NCI-H146 (cell line): ENCODE measurements around the gene MAEA.

Experiments used
- DNase-seq: peaks from one replicate; lab custom pipeline; 2025; lab: John Stamatoyannopoulos, UW

MAEA gene

GRCh38 chr4:1300466-1301455 lies 11.1 kb downstream of the MAEA start:
- no peak for DNase-seq

DNA sequence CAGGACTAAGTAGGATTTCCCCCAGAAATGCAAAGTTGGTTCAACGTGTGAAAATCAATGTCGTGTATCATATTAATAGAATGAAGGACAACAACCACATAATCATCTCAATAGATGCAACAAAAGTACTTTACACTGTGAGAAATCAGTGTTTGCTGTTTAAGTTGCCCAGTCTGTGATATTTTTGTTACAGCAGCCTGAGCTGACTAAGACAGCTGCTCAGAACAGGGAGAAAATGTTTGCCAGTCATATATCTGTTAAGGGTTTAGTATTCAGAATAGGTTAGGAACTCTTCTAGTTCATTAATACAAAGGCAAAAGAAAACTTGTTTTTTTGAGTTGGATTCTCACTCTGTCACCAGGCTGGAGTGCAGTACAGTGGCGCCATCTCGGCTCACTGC lies 12.5 kb downstream of the MAEA start:
- DNase-seq = no peak

GRCh38 chr4:1305261-1305711 lies 15.6 kb downstream of the MAEA start:
- DNase-seq = no peak

- DNase-seq = no peak
These were observed 16.2 kb downstream of the MAEA start for GRCh38 chr4:1305781-1306455.

DNA sequence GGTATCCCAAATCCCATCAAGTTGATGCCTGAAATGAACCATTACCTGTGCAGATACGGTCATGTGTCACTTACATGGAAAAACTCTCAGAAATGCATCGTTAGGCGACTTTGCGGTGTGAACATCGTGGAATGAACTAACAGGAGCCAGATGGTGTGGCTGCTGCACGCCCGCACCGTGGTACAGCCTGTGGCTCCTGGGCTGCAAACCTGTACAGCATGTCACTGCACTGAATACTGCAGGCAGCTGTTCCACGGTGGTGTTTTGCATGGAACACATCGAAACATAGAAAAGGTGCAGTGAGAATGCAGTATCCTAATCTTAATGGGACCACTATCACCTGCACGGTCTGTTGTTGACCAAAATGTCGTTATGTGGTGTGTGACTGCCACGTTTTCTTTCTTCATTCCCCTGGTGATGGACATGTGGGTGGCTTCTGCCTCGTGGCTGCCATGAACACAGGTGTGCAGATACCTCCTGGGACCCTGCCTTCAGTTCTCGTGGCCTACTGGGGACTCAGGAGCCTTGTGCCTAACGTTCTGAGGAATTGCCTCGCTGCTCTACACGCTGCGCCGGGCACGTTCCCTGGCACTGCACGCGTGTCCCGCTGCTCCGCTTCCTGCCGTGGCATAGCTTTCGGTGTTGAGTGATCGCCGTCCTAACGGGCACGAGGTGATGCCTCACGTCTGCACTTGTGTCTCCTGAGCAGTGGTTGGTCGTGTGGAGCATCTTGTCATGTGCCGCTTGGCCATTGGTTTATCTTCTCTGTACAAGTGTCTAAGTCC lies 18.5 kb downstream of the MAEA start:
- DNase-seq = no peak

DNA sequence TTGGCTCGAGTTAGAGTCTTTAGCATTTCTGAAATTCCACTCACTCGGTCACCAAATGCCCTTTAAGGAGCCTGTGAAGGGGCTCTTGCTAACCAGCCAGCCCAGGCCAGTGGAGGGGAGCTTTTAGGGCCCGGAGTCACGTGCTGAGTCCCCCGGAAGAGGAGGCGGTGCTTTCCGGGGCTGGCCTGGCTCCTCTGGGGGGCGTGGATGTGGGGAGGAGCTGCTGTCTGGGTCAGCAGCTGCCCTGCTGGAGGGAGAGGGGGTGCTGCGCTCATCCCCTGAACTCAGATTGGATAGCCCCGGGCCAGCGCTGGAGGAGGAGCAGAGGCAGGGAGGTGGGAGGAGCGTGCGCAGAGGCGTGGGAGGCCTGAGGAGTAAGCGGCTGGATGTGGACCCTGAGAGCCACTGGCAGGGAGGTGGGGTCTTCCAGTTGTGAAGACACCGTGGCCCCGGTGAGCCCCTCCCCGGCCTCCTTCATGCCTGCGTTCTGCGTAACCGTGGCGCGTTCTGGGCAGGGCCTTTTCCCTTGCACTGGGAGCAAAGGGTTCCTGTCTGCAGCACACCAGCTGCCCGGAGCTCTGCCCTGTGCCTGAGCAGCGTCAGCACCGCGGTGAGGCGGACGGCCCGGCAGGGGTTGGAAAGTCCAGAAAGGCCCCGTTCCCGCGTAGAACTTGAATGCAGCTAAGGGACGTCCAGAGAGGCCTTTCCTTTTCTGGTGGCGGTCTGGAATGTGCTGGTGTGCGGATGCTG lies 19.7 kb downstream of the MAEA start:
- no peak for DNase-seq

GRCh38 chr4:1310031-1310795 lies 20.5 kb downstream of the MAEA start:
- DNase-seq = no peak

DNA sequence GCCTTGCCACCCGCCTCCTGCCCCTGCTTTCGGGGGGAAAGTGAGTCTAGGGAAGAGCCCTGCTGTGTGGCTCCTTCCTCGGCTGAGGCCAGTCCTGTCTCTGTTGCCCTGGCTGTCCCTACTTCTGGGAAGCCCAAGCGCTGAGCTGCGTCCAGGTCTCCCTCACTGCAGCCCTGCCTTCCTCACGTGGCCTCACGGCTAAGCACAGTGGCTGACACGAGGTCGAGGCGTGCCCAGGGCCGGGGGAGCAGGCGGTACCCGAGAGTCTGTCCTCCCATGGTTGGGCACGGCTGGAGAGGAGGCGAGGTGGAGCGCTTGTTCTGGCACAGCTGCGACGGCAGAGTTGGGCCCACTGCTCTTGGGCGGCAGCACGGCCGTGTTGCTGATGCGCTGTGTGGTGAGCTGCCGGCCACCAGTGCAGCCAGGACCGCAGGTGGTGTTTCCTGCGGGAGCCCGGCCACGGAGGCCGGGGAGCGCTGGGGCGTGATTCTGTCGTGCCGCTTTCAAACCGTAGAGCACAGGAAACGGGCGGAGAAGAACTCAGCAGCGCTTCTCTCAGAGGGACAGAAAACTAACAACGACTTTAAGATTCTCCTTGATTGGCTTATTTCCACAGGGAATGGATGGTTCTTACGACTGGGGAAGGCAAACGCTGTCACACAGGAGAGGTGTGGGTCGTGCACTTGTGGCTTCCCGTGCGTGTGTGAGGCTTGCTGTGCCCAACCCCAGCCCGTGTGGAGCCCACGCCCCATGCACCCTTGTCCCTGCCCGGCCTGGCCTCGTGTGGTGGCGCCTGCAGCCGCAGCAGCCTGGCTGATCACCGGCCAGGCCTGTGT lies 21.3 kb downstream of the MAEA start:
- DNase-seq = no peak

DNA sequence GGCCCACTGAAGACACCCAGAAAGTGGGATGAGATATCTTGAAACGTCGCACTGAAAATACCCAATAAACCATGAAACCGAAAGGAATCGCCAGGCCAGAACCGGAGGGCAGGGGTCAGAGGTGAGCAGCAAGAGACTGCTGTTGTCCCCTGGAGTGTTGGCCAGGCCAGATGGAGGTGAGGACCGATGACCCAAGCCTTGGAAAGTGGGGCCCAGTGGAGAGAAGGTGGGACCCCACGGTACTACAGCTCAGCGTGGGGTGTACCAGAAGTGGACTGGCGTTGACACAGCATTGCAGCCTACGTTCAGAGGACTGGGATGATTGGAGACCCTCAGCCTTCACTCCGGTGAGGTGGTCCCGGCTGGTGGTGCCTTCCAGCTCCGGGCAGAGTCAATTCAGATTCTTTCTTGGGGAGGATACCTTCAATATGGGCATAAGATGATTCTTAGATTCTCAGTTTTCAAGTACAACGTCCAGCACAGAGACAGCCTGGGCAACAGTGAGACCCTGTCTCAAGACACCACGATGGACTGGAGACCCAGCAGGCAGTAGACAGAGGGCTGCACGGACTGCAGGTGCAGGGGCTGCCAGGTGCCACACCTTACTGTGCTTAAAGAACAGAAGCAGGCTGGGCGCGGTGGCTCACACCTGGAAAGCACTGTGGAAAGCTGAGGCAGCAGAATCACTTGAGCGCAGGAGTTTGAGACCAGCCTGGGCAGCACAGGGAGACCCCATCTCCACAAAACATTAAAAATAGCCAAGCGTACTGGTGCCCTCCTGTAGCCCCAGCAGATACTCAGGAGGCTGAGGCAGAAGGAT lies 23.3 kb downstream of the MAEA start:
- DNase-seq = no peak

GRCh38 chr4:1315306-1315705 lies 25.6 kb downstream of the MAEA start:
- DNase-seq = no peak

DNA sequence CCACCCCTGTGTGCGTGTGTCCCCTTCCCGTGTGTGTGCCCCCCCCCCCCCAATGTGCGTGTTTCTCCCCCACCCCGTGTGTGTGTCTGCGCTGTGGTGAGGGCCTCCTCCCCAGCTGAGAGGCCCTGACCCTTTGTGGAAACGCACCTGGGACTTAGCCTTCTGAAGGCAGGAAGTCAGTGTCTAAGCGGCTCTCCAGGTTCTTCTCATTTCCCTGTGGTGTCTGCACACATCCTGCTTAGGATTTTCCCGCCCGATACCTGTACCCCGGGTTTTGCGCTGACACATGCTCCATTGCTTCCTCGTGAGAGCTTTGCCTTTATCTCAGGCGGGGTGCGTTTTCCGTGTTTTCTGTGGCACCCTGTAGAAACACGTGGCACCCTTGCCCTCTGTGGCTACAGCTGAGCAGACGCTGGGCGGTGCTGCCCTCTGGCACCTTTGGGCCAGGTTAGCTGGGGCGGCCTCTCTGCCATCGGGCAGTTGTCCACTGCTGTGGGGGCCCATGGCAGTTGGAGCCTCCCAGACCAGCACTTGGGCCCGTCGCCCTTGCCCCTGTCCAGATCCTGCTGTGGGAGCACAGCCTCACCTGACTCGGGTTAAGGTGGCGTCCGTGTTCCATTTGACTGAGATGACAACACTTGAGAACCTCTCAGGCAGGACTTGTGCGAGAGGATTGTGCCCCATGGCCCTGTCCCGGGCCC lies 26.3 kb downstream of the MAEA start:
- no peak for DNase-seq

GRCh38 chr4:1316537-1317168 lies 27.0 kb downstream of the MAEA start:
- DNase-seq = no peak

DNA sequence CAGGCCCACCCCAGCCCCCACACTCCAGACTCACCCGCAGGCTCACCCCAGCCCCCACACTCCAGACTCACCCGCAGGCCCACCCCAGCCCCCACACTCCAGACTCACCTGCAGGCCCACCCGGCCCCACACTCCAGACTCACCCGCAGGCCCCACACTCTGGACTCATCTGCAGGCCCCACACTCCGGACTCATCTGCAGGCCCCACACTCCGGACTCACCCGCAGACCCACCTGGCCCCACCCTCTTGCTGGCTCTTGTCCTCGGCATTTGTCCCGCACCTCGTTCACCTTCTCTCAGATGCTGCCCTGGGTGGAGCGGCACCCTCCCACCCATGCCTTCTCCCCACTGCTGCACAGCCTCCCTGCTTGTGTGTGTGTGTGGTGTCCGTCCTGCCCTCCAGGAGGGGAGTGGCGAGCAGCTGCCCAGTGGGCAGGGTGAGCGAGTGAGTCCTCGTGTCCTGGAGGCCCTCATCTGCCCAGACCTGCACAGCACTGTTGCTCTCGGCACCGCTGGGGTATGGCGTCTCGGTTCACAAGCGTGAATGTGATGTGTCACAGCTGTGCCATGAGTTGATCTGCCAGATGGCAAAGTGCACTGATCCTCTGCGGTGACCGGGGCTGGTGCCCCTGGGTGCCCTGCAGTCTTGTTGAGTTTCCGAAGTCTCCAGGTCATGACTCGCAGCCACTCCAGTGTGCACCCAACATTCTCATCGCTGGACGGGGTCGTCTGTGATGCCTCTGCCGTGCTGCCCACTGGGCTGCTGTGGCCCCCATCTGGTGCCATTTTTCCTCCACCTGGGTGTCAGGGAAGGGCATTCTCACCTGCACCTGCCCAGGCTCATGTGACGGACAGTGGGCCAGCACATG lies 27.7 kb downstream of the MAEA start:
- DNase-seq = no peak

- no peak for DNase-seq
These were observed 28.3 kb downstream of the MAEA start for GRCh38 chr4:1318046-1318375.

GRCh38 chr4:1318488-1319213 lies 29.0 kb downstream of the MAEA start:
- no peak for DNase-seq

DNA sequence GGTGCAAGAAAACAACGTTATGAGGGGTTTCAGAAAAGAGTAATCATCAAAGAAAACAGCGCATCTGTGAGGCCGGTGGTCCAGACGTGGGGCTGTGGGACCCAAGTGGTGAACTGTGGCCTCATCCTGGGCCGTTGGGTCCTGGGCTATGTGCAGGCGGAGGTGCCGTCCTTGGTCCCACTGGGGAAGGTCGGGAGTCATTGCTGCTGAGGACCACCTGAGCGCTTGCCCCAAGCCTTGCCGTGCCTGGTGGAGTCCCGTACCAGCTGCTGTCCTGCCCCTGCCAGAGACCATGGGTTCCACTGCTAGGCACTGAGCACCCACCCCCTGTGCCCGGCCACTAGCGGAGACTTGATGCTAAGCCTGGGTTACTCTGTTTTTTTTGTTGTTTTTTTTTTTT lies 31.8 kb downstream of the MAEA start:
- no peak for DNase-seq
